HG03103 (cell line): ENCODE results near the gene FAHD1.

Experiments
- ATAC-seq: cut with Tn5 transposase; IDR thresholded peaks from one replicate; pipeline ENCODE4 v1.9.1; 2021; ENCODE audit warnings: low read depth; ENCODE audit not compliant: unreplicated experiment

Gene FAHD1

GRCh38 chr16:1878256-1878655 lies 51.2 kb downstream of the FAHD1 start:
- ATAC-seq: no peak
